AG04450 (cell line): Measurements from ENCODE around the gene ZDHHC24. TPM values are rescaled to one million over a fixed set of nuclear protein-coding genes. Genes with fewer than 3 reads are reported as not detected.

Experiments
- CTCF ChIA-PET: fragments of 300-600, 350-600 bp; formaldehyde crosslinking; extraction: SDS; loops from one replicate; lab custom pipeline; 2022; ENCODE audit warnings: antibody characterized with exemption, inconsistent platforms; lab: Charles Lee
- POLR2A ChIA-PET: fragments of 350-600 bp; formaldehyde crosslinking; extraction: SDS; loops from one replicate; lab custom pipeline; 2021; ENCODE audit warnings: antibody characterized with exemption, inconsistent platforms; lab: Yijun Ruan, JAX
- DNase-seq: peaks from one replicate; pipeline ENCODE4 v3.0.0-alpha.2; 2011; ENCODE audit warnings: low read depth, low spot score
- H3K27ac ChIP-seq: one replicate; pipeline ENCODE4 v1.5.1; 2012; ENCODE audit warnings: low read depth, low read length, control low read depth
- H3K27me3 ChIP-seq: one replicate; pipeline ENCODE4 v1.6.0; 2012; ENCODE audit warnings: low read length; ENCODE audit not compliant: control insufficient read depth, insufficient read depth
- H3K4me3 ChIP-seq: 2 replicates; pipeline ENCODE4 v1.5.1; 2011; ENCODE audit warnings: mild to moderate bottlenecking, low read depth, low read length, control low read depth
- H3K9me3 ChIP-seq: 2 replicates; pipeline ENCODE4 v1.5.1; 2012; ENCODE audit warnings: low read length; ENCODE audit not compliant: control insufficient read depth, insufficient read depth
- CTCF ChIP-seq: IDR thresholded peaks from 2 replicates; pipeline ENCODE4 v1.5.1; 2011; ENCODE audit warnings: low read depth, low read length, control low read depth, inconsistent platforms
- polyA plus RNA-seq: library from polyadenylated mRNA; depleted of rRNA; stranded (reverse); fragments of >200 nt; gene quantifications from 2 replicates; pipeline ENCODE4 v1.2.3, GENCODE V29; 2011

ZDHHC24 gene
- polyA plus RNA-seq, 1 experiment, result 6.2 TPM

- H3K27me3 ChIP-seq, result no peaks in the 10 kb centered on the region
- H3K27ac ChIP-seq, result no peak overlapping the region
- no peak overlapping the region for H3K4me3 ChIP-seq
- no peak for TF ChIP-seq CTCF
- CTCF ChIA-PET, result interaction anchor here (0.6 to 1.2 kb wide), 2 partner anchors 97 to 191 kb away, joined by 5 to 6 read pairs; no protein-coding TSS in a partner anchor
- POLR2A ChIA-PET, result no interaction called here
- H3K9me3 ChIP-seq, result peaks cover 7% of the 10 kb centered on the region
- DNase-seq, result no peak
Measured at GRCh38 chr11:66581261-66581660, 35.4 kb upstream of the ZDHHC24 start.

GRCh38 chr11:66580803-66581202 is 35.0 kb upstream of the ZDHHC24 start:
- CTCF ChIA-PET, result interaction anchor here (0.6 to 1.2 kb wide), 2 partner anchors 98 to 191 kb away, joined by 5 to 6 read pairs; no protein-coding TSS in a partner anchor
- H3K4me3 ChIP-seq, result no peak overlapping the region
- H3K27me3 ChIP-seq, result no peaks in the 10 kb centered on the region
- no peak for DNase-seq
- POLR2A ChIA-PET, result no interaction called here
- no peak for TF ChIP-seq CTCF
- no peak overlapping the region for H3K27ac ChIP-seq
- H3K9me3 ChIP-seq, result peaks cover 7% of the 10 kb centered on the region

GRCh38 chr11:66579017-66579606 is 33.3 kb upstream of the ZDHHC24 start:
- Histone ChIP-seq H3K27ac (no peak overlapping the region), H3K4me3 (no peak overlapping the region; the same call in 1 of the 2 replicates), H3K9me3 (peaks cover 7% of the 10 kb centered on the region), H3K27me3 (no peaks in the 10 kb centered on the region)
- peak; percentile 48 for DNase-seq
- POLR2A ChIA-PET, result interaction anchor here (0.6 to 1.0 kb wide), 3 partner anchors 38 to 99 kb away, joined by 3 read pairs; partner anchors contain the start of genes DPP3 and RBM14
- CTCF ChIA-PET, result interaction anchor here (0.6 to 2.6 kb wide), 7 partner anchors 10 to 102 kb away, joined by 3 to 29 read pairs (median 4); partner anchors contain the start of genes CCDC87, CCS, CTSF and RBM14
- TF ChIP-seq CTCF, result peak; percentile 84

- H3K27ac ChIP-seq, result no peak overlapping the region
- H3K4me3 ChIP-seq, result no peak overlapping the region
- no peak for TF ChIP-seq CTCF
- CTCF ChIA-PET, result no interaction called here
- no peak for DNase-seq
- no peaks in the 10 kb centered on the region for H3K9me3 ChIP-seq
- POLR2A ChIA-PET, result no interaction called here
- H3K27me3 ChIP-seq, result peaks cover 4% of the 10 kb centered on the region
Measured at GRCh38 chr11:66570850-66571180, 25.0 kb upstream of the ZDHHC24 start.

- Histone ChIP-seq H3K4me3 (no peak overlapping the region), H3K27ac (no peak overlapping the region), H3K9me3 (no peaks in the 10 kb centered on the region), H3K27me3 (peaks cover 4% of the 10 kb centered on the region)
- no peak for TF ChIP-seq CTCF
- ChIA-PET POLR2A (no interaction called here), CTCF (interaction anchor here (1.2 to 2.0 kb wide), 2 partner anchors 9 to 124 kb away, joined by 3 to 4 read pairs; no protein-coding TSS in a partner anchor)
- DNase-seq, result no peak
Measured at GRCh38 chr11:66570079-66570849, 24.4 kb upstream of the ZDHHC24 start.
